Activated effector memory CD4-positive, alpha-beta T cell treated with Interleukin-2 at 50 U/mL for 16 hours (primary cell): ENCODE measurements around the gene TPO.
"Not testable (repeated sequence)": the region's sequence is repeated elsewhere in the genome, so short reads cannot be mapped to it uniquely, and the experiment has no call there.

Experiments used
- DNase-seq: peaks from one replicate; pipeline ENCODE4 v3.0.0-alpha.2; 2020

Gene TPO

GRCh38 chr2:1504311-1504750 lies 91.1 kb downstream of the TPO start:
- no peak for DNase-seq

- DNase-seq: no peak
These were observed 91.8 kb downstream of the TPO start for GRCh38 chr2:1505031-1505441.

GRCh38 chr2:1509271-1510065 lies 96.2 kb downstream of the TPO start:
- peak; percentile 20 for DNase-seq

GRCh38 chr2:1510176-1510575 lies 96.9 kb downstream of the TPO start:
- DNase-seq: no peak

GRCh38 chr2:1511455-1511854 lies 98.2 kb downstream of the TPO start:
- no peak for DNase-seq

- DNase-seq: no peak
These were observed 99.3 kb downstream of the TPO start for GRCh38 chr2:1512321-1513289.

- no peak for DNase-seq
These were observed 101.3 kb downstream of the TPO start for GRCh38 chr2:1514391-1515072.

- no peak for DNase-seq
These were observed 101.8 kb downstream of the TPO start for GRCh38 chr2:1515073-1515430.

- no peak for DNase-seq
These were observed 102.9 kb downstream of the TPO start for GRCh38 chr2:1515986-1516797.

GRCh38 chr2:1516798-1517060 lies 103.5 kb downstream of the TPO start:
- no peak for DNase-seq

- not testable (repeated sequence) for DNase-seq
These were observed 104.0 kb downstream of the TPO start for GRCh38 chr2:1517291-1517690.

- no peak for DNase-seq
These were observed 104.5 kb downstream of the TPO start for GRCh38 chr2:1517786-1518185.

- DNase-seq: no peak
These were observed 105.1 kb downstream of the TPO start for GRCh38 chr2:1518331-1518803.

- DNase-seq: no peak
These were observed 105.7 kb downstream of the TPO start for GRCh38 chr2:1518867-1519530.

GRCh38 chr2:1521191-1521877 lies 108.1 kb downstream of the TPO start:
- no peak for DNase-seq

- DNase-seq: no peak
These were observed 108.9 kb downstream of the TPO start for GRCh38 chr2:1521878-1522830.

- no peak for DNase-seq
These were observed 114.1 kb downstream of the TPO start for GRCh38 chr2:1527153-1527992.

- DNase-seq: no peak
These were observed 115.2 kb downstream of the TPO start for GRCh38 chr2:1528273-1529064.
